Stimulated activated CD4-positive, alpha-beta T cell treated with anti-CD3 and anti-CD28 coated beads, Interleukin-1b, Interleukin-23, amount 100 ng/mL, for 4 hours (primary cell): ENCODE measurements around the gene LTO1.

Source experiments
- DNase-seq, 2 donors: peaks; one replicate each; pipeline ENCODE4 v3.0.0-alpha.2; 2020; ENCODE audit warnings: low read depth in 2 of 2

Gene LTO1

DNA sequence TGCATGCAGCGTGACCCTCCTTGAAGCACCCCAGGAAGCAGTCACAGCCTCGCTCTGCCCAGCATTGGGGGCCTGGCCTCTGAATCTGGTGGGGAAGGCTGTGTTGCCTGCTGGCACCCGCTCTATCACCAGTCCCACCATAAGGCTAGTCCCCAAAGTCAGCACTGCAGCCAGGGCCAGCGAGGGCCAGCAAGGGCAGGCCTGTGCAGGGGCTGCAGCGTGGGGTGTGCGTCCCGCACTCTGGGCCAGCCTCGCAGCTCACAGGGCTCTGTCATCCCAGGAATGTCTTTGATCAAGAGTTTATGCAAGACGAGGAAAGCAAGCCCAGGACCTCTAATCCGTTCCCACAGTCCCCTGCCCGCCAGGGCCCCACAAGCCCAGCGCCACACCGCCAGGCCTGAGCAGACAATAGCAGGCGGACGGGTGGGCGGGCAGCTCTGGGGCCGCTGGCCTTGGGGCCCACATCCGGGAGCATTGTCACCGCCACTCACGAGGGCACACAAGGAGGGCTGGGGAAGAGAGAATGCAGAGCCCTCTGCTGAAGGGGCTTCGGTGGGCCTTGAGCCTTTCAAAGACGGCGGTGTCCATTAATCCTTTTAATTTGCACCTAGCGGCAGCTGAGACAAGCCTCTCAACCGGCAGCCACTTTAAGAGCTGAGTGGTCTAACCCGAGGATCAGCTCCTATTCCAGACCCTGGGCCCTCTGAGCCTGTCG lies 17.1 kb downstream of the LTO1 start:
- no peak for DNase-seq

DNA sequence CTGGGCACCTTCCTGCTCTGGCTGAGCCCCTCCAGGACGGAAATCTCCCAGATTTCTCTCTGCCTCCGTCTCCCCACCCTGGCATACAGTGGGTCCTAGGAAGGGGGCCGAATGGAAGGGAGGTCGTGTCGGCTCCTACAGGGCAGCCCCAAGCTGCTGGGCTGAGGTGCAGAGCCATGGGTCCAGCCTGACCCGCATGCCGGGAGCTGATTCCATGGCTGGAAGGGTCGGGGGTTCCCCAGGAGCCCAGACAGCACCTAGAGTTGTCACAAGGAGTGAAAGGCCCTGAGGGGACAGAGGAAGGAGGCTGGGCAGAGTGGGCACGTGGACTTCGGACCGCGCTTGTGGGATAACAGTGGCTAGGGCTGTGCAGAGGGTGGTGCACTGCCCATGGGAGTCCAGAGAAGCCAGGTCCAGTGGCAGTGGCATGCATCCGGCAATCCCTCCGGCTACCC lies 17.7 kb downstream of the LTO1 start:
- no peak for DNase-seq

DNA sequence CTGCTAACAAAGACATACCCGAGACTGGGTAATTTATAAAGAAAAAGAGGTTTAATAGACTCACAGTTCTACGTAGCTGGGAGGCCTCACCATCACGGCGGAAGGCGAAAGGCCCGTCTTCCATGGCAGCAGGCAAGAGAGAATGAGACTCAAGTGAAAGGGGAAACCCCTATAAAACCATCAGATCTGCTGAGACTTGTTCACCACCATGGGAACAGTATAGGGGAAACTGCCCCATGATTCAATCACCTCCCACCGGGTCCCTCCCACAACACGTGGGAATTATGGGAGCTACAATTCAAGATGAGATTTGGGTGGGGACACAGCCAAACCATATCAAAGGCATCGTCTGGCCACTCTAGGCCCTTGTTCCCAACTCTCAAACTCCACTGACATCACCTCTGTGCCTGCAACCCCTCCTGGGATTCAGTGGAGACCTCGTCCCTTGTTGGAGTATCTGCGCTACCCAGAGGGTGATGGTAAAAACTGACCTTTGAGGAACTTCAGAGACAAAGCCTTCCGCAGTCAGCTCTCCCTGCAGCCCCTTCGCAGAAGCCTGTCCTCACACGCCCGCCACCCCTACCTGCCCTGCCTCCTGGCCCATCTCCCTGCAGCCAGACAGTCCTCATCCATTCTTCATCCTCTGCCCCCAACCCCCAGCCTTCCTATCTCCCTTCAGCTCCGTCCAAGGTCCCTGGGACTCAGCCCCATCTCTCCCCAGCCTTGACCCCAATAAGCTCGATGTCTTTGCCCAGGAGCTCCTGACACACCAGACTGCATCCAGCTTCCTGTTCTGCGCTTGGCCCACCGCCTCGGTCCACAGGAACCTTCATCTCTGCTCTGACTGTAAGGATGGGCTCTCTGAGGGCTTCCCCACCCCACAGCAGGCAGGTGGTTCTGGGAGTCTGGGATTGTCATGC lies 18.4 kb downstream of the LTO1 start:
- DNase-seq = no peak

DNA sequence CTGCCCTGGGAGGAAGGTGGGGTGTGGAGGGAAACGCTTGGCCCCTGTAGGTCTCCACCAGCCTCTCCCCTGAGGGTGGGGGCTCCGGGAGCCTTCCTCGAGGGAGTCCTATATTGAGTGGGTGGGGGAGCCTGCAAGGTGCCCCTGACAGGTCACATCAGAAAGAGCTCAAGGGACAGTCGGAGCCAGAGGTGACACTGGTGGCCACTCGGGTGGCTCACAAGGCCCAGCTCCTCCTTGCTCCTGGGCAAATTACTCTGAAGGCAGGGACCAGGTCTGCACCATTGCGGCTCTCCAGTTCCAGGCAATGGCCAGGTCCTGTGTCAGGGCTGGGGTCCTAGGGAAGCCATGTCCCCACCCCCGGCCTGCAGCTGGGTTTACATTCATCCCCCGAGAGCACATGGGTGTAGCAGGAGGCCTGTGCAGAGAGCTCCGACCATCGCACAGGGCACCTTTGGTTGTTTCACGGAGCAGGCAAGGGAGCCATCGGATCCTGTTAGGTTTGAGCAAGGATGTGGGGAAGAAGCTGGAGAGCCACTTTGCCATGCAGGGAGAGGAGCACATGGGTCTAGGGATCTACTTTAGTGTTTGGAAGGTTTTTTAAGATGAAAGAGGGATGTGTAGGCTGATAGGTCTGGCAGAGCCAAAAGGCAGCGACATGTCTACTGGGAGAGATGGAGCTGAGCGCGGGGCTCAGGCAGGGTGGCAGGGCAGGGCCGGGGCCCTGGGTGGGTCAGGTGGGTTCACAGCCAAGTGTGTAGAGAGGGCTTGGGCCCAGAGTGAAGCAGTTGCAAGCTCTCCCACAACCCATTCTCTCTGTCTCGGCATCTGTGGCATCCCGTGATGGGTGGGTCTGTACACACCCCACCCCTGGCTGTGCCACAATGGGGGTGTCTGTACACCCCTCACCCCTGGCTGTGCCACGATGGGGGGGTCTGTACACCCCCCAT lies 19.4 kb downstream of the LTO1 start:
- no peak for DNase-seq

DNA sequence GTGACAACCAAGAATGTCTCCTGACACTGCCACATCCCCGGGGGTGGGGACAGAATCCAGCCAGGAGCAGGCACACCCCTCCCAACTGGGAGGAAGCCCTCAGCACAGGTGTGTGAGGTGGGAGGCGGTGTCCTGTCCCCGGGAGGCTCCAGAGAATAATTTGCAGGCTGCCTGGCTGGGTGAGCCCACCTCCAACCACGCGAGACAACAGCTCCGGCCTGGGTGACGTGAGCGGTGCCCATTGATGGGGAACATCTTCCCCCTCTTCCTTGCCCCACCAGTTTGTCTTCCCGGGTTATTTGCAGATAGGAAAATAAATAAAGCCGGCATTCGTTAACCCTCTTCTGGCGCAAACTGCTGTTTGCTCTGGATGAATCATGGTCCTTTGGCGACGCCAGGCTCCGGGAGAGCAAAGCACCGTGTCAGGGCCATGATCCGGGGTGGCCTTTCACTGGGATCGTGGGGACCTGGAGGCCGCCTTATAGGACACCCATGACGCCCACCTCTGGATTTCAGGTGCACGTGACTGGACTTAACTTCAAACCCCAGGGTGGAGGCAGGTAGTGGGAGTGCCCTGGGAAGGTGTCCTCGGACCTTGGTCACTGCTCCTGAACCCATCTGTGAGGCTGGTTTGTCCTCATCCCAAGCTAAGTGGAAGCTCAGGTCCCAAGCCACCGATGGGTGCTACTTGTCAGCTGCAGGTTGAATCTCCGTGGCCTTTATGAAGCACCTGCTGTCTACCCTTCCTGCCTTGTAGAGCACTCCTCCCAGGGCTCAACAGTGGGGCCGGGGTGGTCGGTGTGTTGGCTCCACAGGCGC lies 20.3 kb downstream of the LTO1 start:
- DNase-seq = no peak

DNA sequence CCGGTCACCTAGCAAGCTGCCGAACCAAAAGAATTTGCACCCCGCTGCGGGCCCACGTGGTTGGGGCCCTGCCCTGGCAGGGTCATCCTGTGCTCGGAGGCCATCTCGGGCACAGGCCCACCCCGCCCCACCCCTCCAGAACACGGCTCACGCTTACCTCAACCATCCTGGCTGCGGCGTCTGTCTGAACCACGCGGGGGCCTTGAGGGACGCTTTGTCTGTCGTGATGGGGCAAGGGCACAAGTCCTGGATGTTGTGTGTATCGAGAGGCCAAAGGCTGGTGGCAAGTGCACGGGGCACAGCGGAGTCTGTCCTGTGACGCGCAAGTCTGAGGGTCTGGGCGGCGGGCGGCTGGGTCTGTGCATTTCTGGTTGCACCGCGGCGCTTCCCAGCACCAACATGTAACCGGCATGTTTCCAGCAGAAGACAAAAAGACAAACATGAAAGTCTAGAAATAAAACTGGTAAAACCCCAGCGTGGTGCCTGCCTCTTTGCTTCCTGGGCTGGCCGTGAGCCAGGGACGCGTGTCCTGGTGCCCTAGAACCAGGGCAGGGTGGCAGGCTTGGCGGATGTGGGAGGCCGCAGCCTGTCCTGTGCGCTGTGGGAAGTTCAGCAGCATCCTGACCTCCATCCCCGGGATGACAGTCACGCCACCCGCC lies 21.0 kb downstream of the LTO1 start:
- no peak for DNase-seq

DNA sequence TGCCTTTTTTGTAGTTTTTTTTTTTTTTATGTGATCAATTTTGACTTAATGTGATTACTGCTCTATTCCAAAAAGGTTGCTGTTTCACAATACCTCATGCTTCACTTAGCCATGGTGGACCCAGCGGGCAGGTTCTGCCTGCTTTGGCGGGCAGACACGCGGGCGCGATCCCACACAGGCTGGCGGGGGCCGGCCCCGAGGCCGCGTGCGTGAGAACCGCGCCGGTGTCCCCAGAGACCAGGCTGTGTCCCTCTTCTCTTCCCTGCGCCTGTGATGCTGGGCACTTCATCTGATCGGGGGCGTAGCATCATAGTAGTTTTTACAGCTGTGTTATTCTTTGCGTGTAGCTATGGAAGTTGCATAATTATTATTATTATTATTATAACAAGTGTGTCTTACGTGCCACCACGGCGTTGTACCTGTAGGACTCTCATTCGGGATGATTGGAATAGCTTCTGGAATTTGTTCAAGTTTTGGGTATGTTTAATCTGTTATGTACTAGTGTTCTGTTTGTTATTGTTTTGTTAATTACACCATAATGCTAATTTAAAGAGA lies 21.7 kb downstream of the LTO1 start:
- no peak for DNase-seq

DNA sequence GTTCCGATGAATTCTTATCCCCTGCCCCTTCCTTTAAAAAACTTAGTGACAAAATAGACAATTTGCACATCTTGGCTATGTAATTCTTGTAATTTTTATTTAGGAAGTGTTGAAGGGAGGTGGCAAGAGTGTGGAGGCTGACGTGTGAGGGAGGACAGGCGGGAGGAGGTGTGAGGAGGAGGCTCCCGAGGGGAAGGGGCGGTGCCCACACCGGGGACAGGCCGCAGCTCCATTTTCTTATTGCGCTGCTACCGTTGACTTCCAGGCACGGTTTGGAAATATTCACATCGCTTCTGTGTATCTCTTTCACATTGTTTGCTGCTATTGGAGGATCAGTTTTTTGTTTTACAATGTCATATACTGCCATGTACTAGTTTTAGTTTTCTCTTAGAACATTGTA lies 22.2 kb downstream of the LTO1 start:
- no peak for DNase-seq

DNA sequence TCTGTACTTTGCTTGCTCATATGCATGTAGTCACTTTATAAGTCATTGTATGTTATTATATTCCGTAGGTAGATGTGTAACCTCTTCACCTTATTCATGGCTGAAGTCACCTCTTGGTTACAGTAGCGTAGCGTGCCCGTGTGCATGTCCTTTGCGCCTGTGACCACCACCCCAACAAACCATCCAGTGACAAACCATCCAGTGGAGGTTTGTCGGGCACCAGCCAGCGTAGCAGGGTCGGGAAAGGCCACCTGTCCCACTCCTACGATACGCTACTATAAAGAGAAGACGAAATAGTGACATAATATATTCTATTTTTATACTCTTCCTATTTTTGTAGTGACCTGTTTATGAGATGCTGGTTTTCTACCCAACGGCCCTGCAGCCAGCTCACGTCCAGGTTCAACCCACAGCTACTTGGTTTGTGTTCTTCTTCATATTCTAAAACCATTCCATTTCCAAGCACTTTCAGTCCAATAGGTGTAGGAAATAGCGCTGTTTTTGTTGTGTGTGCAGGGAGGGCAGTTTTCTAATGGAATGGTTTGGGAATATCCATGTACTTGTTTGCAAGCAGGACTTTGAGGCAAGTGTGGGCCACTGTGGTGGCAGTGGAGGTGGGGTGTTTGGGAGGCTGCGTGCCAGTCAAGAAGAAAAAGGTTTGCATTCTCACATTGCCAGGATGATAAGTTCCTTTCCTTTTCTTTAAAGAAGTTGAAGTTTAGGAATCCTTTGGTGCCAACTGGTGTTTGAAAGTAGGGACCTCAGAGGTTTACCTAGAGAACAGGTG lies 23.1 kb downstream of the LTO1 start:
- DNase-seq = no peak

DNA sequence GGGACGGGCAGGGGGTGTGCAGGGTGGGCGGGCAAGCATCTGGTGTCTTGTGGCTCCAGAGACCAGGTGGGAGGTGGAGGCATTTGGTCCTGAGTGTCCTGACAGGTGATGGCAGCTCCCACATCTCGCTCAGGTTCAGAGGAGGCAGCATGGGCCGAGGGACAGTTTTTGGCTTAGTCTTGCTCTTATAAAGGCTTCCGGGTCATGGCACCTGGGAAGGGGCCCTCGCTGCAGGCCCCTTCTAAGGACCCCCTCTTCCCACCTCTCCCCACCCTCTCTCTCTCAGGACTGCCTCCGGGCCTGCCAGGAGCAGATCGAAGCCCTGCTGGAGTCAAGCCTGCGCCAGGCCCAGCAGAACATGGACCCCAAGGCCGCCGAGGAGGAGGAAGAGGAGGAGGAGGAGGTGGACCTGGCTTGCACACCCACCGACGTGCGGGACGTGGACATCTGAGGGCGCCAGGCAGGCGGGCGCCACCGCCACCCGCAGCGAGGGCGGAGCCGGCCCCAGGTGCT lies 24.3 kb downstream of the LTO1 start:
- DNase-seq = no peak

DNA sequence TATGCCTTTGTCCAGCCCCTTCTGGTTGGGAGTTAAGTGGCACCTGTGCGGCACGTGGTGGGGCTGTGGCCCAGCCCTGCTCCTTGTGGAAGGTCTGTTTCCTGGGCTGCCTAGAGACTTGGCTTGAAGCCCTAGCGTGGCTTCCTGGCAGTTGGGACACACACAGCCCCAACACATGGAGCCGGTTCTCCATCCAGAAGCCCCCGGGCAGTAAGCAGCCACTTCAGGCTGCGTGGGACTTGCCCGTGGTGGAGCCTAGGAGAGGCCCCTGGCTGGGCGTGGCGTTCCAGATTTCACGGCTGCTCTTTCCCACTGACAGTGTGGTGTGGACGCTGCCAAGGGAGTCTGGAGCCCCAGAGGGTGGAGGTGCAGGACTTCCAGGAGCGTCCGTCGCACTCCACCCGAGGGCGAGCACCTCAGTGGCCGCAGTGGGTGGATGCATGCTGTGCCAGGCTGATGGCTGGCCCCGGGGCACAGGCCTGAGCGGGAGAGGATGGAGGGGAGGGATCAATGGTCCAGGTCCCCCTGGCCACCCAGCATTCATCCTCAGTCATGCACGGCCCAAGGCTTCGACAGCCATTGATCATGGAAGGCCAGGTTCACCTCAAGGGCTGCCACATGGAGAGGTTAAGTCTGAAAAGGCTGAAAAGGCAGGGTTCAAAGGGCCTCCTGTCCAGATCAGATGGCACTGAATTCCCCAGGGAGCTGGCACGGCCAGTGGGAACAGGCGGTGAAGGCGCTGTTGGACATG lies 24.9 kb downstream of the LTO1 start:
- DNase-seq = no peak

DNA sequence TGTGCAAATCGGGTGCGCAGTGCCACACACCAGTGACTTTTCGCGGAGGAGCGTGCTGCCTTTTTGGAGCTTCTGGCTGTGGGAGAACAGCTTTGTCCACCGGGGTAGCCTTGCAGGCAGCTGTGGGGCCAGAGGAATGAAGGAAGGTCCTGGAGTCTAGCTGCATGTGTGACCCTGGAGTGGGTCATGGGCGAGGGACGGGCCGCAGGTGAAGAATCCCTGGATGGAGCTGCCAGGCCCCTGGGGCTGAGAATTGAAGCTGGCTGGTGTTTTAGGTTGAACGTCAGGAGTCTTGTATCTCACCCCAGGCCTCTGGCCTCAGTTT lies 25.6 kb downstream of the LTO1 start:
- no peak for DNase-seq

DNA sequence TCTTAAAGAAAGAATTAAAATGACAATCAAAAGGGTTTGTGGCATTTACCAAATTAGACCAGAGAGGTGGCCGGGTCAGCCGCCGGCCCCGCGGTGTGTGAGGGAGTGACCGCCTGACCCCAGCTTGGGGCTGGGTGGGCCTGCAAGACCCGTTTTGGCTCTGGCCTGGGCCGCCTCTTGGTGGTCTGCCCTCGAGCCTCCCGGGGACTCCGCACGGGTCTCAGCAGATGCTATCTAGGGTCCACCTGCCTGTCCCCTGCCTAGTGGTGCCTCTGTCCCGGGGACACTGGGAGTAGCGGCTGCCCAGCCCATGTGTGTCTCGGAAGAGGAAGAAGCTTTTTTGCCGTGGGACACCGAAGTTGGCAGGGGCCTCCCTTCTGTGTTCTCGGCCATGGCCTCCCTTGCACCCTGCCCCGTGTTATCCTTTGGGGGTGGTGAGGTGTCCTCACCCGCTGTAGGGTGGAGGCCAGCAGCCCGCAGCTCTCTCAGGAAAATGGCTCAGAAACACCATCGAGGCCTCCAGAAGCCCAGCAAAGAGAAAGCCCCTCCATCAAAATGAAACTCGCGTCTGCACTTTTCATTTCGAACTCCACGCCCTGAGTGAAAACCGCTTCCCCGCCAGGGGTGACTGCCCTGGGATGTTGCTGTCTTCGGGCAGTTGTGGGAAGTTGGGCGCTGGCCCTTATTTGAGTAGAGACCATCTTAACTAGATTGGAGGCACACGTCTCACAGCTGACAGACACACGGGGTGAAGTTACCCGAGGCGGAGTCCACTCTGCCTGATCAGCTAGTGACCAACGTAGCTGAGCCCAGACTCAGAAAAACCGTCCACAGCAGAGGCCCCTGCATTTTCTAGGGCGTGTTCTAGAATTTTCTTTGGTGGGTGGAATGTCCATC lies 26.2 kb downstream of the LTO1 start:
- no peak for DNase-seq

DNA sequence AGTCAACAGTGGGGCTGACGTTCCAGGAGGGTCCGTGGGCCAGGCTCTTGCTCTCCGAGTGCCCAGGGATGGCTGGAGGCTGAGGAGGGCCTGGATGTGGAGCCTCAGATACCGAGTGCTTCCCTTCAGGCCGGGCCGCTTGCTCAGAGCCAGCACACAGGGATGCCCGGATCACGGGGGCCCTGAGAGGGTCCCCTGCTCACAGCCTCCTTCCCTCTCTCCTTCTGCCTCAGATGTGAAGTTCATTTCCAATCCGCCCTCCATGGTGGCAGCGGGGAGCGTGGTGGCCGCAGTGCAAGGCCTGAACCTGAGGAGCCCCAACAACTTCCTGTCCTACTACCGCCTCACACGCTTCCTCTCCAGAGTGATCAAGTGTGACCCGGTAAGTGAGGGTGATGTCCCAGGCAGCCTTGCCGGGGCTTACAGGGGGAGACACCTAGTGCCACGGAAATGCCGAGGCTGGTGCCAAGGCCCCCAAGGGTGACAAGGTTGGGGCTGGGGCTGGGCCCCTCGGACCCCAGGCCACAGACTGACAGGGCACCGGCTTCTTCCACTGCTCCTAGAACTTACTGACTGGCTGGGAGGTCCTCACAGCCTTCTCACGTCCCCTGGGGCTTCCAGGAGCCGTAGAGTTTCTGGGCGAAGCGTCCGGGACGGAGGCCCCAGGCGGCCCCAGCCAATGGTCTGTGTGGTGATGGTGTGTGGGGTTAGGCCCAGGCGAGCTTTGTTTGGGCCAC lies 27.2 kb downstream of the LTO1 start:
- no peak for DNase-seq

DNA sequence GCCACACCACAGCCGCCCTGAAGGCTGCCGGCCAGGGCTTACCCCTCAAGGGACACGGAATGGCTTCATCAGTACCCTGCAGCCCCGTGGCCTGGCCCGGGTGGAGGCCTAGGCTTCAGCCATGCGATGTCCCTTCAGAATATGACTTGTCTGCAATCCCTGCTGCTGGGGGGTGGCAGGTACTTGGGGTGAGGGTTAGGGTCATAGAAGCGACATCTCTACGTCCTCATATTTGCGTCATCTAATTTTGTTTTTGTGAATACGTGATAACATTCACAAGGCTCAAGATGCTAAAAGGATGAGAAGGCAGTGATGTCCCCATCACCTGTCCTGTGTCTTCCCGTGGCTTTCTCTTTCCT lies 27.8 kb downstream of the LTO1 start:
- no peak for DNase-seq

DNA sequence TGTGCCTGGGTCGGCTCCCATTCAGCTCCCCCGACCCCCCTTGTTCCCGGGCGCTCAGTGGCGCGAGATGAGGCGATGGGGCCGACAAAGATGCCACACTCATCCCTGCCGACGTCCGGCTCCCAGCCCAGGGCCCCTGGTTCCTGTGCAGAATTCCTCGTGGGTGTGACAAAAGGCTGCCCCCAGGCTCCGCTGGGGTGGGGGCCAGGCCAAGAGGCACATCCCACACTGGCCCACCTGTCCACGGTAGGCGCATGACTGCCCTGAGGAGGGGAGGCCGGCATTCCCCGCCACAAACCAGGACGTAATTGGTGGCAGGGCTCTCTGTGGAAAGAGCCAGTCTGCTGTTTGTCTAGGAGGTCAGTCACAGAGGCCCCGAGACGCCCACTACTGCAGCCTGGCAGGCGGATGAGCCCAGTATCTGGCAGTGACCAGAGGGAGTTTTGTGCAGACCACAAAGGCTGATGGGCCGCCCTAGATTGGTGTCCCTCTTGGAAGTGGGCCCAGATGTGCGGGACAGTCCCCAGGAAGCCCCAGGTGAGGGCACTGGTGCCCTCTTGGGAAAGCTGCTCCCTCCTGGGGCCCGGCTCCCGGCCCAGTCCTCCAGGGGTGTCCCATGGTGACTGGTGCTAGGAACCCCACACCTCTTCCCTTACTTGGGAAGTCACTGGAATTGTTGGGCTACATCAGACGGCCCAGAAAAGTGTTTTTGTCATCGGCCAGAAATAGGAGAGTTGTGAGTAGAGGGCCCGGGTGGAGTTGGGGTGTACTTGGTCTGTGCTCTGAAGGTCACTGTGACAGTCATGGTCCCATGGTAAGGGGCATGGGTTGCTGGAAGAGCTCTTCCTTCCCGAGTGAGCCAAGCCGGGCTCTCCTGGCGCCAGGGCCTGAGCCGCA lies 28.4 kb downstream of the LTO1 start:
- DNase-seq = no peak
